Measurements from ENCODE around the gene PTPN3.

GRCh38 chr9:109542922-109543321, 44.8 kb upstream of the PTPN3 start:
- TF ChIP-seq CTCF (IDR thresholded peaks at IDR 0.05 in 2 of 3, conservative IDR thresholded peaks at IDR 0.05 in 1 of 3; ENCODE audit: borderline replicate concordance in 1 of 3, insufficient read depth in 1 of 3, low read depth in 2 of 3, low read length in 2 of 3) (no peak), POLR2A (IDR thresholded peaks at IDR 0.05; ENCODE audit: borderline replicate concordance, extremely low read depth, insufficient read depth, insufficient read length) (no peak), CBX3 (IDR thresholded peaks at IDR 0.05; ENCODE audit: low read depth) (no peak)

All from HCT116 (cell line).